Measurements from ENCODE around the gene OR2AG2. TPM values are rescaled to one million over a fixed set of nuclear protein-coding genes. Genes with fewer than 3 reads are reported as not detected.

Gene OR2AG2, protein sequence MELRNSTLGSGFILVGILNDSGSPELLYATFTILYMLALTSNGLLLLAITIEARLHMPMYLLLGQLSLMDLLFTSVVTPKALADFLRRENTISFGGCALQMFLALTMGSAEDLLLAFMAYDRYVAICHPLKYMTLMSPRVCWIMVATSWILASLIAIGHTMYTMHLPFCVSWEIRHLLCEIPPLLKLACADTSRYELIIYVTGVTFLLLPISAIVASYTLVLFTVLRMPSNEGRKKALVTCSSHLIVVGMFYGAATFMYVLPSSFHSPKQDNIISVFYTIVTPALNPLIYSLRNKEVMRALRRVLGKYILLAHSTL
- total RNA-seq = under 0.01 and 0.20 TPM in 2 replicates

DNA sequence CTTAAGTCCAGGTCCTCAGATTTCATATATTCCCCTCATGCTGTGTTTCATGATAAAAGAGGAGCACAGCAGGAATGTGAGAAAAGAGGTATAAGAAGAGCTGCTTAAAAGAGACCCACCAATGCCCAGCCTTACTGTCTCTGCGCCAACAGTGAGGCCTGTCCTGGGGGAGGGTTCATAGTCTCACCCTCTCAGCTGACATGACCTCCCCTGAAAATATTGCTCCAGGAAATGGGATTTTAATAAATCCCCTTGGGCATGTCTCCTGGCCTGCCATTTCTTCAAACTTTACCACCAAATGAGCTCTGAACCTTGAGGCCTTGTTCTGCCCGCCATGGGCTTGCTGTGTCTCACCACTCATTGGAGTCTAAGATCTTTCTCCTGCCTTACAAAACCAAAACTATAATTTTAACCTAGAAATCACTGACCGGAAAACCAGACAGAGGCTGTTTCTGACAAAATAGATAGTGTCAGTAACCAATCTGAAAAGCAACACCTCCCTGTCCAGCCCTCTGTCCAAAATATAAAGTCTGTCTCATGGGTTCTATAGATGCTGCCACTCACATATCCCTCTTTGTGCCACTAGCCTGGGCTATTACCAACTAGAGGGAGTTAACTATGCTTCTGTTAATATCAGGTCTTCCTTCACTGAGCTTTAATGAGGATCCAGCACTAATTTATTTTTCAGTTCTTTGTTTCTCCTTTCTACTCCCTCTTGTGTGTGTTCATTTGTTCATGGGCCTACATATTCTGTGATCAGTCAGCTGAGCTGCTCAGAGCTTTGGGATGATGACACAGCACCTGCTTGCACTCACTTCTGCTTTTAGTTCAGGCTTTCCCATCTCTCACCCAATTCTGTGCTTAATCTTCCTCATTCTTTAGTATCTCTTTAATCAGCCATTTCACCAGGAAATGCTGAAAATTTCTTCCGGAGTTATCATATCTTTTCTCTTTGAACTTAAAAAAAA lies at the start of gene OR2AG2:
Gene OR2AG2 (minus strand): TSS at position 51 of the 968 bp plus-strand sequence. CDS start 3,019 bp downstream, outside the sequence.

DNA sequence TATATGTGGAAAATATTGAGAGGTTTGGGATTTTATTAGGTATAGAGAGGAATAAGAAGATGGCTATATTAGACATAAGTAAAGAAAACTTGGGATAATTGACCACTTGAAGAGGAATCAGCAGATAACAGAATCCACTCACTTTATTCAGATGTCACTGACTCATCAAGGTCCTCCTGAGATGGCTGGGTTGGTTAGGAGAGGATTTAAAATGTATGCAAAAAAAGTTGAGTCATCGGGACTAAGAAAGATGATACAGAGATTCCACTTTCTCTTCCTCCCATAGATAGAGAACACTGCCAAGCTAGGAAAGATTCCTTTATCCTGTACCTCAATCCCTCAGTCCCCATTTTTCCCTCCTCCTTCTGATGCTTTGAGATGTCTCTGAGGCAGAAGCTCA lies 27.6 kb upstream of the OR2AG2 start, which contains the start of gene OR6A2:
Gene OR6A2 (minus strand): TSS at position 288 of the 400 bp plus-strand sequence. CDS start 3,981 bp downstream, outside the sequence.

DNA sequence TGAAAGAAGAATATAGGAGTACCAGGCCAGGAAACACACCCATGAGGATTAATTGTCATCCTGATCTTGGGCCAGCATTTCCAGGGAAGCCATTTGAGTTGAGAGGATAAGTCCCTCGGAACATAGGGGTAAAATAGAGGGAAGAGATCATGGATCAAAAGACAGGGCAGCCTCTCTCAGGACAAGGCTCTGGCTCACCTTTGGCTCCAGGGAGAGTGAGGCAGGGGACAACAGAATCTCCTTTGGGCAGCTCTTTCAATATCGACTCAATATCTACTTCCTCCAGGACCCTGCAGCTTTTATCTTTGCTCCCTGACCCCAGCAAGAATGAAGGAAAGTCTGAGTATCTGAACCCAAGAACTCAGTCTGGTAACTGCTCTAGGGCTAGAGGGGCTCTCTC lies 10.9 kb upstream of the OR2AG2 start, which contains the start of gene OR2AG1:
Gene OR2AG1 (plus strand): TSS at position 301 of the 400 bp plus-strand sequence. CDS start 2,018 bp downstream, outside the sequence.

Other genes with a start within 250 kb of the OR2AG2 start
- gene RRP8, start 168.4 kb downstream of the OR2AG2 start, total RNA-seq = 9.2 and 13.5 TPM in 2 replicates
- gene ILK, start 168.2 kb downstream of the OR2AG2 start, total RNA-seq = 110 and 148 TPM in 2 replicates
- gene TAF10, start 159.8 kb downstream of the OR2AG2 start, total RNA-seq = 27.9 and 32.3 TPM in 2 replicates
- 56.7 and 93.3 TPM in 2 replicates for gene TPP1, start 152.6 kb downstream of the OR2AG2 start, total RNA-seq
- 0.37 and 0.78 TPM in 2 replicates for gene DCHS1, start 116.2 kb downstream of the OR2AG2 start, total RNA-seq
- gene MRPL17, start 88.6 kb downstream of the OR2AG2 start, total RNA-seq = 48.1 and 66.5 TPM in 2 replicates
- gene OR2AG1, start 11.0 kb upstream of the OR2AG2 start, total RNA-seq = under 0.01 TPM in 1 of 2 replicates, not detected in the other
- gene OR6A2, start 27.7 kb upstream of the OR2AG2 start, total RNA-seq = under 0.01 and 0.59 TPM in 2 replicates
- not detected in 2 replicates for gene OR10A5, start 73.7 kb upstream of the OR2AG2 start, total RNA-seq
- not detected in 2 replicates for gene OR10A2, start 91.1 kb upstream of the OR2AG2 start, total RNA-seq
- not detected in 2 replicates for gene OR10A4, start 104.6 kb upstream of the OR2AG2 start, total RNA-seq
- under 0.01 and 0.78 TPM in 2 replicates for gene OR2D2, start 120.5 kb upstream of the OR2AG2 start, total RNA-seq
- gene OR2D3, start 149.0 kb upstream of the OR2AG2 start, total RNA-seq = under 0.01 TPM in 1 of 2 replicates, not detected in the other
- 2.2 and 5.7 TPM in 2 replicates for gene ZNF215, start 154.4 kb upstream of the OR2AG2 start, total RNA-seq
- gene ZNF214, start 248.4 kb upstream of the OR2AG2 start, total RNA-seq = 1.2 and 1.8 TPM in 2 replicates
- gene NLRP14, start 248.5 kb upstream of the OR2AG2 start, total RNA-seq = under 0.01 and 0.20 TPM in 2 replicates

All from subcutaneous preadipocyte (primary cell).